T follicular helper cell (primary cell): ENCODE data around the gene NFATC2.

Source experiments
- DNase-seq: peaks from one replicate; pipeline ENCODE4 v3.0.0-alpha.2; 2020; ENCODE audit warnings: low read depth

The NFATC2 gene

DNA sequence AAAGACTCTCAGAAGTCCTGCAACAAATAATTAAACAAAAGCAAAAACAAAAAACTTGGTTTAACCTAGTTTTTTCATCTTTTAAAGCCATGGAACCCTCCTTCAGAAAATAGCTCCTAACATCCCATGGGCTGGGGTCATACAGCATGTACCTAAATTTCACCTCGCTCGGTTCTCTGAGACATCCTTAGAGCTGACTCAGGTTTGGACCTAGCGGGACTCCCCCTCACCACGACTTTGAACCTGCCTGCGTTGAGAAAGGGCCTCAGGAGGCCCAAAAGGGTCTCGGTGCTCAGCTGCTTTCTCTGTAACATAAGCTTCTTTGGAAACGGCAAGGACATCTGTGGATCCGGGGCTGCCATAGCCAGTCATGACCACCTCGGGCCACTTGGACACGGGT lies 112.8 kb downstream of the NFATC2 start:
- no peak for DNase-seq

DNA sequence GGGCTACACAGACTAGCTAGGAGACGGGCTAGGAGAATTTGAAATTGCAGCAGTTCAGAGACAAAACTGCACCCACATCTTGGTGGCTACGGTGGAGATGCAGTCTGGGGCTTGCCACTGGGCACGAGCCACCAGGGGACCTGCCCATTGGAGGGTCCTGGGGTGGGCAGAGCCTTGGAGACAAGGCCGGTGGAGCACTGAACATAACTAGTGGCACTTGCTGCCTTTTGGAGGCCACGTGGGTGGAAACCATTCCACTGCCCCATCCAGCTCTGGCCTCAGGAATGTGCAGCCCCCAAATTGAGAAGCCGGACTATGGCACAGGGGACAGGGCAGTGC lies 113.4 kb downstream of the NFATC2 start:
- no peak for DNase-seq

DNA sequence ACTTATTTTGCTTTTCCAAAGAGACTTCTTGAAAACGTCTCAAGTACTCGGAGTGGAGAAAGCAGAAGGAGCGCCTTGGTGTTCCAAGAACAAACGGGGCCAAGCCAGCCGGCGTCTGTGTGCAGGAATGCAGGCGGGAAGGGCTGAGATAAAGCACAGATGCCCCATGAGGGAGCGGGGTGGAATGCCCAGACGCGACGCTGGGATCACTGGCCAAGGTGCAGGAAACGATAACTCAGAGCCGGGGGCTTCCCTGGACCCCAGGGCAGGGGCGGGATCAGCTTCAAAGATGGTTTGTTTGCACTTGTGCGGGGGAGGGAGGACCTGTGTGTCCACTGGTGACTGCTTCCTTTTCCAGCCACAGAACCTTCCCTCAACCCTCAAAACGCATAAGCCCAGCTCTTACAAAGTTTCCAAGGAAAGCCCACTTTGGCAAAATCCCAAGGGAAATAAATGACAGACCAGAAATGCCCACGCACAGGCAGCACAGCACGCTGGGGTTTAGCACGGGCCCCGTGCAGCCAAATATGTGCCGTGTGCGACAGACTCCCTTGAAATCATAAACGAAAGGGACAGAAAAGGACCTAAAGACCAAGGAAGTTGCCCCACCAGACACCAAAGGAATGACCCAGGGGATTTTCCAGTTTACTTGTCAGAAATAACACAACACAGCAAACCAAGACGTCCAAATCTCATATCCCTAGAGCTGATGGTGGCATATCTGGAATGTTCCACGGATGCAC lies 113.9 kb downstream of the NFATC2 start:
- no peak for DNase-seq

DNA sequence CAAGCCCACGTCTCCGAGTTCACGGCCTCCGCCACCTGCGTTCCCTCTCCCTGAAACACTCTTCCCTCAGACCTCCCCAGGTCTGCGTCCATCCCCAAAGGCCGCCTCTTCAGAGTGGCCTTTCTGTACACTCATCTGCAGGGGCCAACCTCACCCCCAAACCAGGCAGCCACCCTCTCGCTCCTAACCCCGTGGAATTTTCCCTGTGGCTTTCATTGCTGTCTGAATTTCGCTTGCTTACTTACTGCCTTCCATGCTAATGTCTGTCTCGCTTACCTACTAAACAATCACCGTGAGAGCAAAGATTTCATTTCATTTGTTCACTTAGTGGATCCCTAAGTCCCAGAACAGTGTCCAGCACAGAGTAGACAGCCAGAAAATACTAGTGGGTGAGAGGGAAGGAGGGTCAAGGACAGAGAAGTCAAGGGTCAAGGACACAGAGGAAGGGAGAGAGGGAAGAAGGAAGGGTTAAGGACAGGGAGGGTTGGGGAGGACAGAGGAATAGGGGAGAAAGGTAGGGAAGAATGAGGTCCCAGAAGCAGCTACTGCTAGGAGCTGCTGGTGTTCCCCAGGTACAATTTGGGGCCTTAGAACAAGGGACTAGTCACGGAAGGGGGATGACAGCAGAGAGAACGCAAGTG lies 114.7 kb downstream of the NFATC2 start:
- no peak for DNase-seq

DNA sequence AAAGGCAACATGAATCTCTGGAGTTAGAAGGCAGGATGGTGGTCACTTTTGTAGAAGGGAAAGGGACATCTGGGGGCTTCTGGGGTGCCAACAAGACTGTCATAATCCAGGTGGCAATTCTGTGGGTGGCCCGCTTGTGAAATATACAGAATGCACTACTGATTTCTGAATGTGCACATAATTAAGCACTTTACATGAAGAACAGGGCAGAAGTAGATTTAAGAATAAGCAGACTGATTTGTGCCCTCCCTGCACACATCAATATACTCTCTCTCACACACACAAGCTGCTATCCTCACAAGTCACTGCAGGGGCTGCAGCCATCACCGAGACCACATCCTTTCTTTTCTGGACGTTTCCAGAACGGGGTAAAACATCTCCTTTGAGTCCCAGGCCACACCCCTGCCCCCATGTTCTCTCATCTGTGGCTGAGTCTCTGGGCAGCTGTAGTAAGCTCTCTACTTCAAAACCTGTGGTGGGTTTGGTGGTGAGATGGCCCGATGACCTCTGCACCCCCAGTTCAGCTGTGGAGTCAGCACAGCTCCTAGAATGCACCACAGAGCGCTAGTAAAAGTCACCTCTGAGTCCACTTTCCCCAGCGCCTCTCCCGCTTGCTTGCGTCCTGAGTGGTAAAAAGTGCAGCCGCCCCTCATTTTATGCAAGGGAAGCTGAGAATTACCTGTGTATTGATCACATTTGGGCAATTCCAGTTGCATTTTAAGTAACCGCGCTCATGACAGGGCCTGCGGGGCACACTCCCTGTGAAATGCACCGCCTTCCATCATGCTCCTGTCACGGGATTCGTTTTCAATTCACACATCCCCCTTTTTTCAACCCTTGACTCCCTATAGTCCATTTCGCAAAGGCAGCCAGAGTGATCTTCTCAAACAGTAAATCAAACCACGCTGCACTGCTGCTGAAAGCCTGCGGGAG lies 115.5 kb downstream of the NFATC2 start:
- no peak for DNase-seq

DNA sequence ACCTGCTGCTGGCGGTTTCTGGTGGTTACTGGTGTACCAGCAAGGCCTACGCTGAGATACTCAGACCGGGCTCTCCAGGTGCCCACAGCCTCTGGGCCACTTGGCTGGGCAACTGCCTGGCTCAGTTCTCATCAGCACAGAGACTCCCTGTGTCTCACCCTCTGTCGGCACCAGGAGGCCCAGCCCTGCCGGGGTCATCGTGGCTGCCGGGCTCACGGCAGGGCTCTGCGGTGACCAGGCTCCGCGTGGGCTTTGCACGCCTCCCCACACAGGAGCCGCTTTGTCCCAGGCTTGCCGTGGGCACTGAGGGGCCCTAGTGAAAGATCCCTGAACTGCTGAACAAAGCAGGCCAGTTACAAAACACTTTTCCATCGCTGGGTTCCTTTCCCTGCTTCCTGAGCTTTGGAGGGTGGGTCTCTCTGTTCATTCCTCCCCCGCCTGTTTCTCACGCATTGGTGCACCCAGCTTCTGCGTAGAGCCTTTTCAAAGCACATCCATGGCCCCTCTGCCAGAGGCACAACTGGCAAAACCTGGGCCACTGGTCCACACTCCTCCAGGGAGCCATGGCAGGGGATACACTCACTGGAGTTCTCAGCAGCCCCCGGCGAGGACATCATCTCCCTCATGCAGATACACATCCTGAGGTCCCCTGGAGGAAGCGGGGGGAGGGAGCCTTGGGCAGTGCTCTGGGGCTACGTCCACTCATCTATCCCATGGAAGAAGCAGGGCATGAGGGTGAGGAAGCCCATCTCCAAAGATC lies 117.0 kb downstream of the NFATC2 start:
- no peak for DNase-seq

DNA sequence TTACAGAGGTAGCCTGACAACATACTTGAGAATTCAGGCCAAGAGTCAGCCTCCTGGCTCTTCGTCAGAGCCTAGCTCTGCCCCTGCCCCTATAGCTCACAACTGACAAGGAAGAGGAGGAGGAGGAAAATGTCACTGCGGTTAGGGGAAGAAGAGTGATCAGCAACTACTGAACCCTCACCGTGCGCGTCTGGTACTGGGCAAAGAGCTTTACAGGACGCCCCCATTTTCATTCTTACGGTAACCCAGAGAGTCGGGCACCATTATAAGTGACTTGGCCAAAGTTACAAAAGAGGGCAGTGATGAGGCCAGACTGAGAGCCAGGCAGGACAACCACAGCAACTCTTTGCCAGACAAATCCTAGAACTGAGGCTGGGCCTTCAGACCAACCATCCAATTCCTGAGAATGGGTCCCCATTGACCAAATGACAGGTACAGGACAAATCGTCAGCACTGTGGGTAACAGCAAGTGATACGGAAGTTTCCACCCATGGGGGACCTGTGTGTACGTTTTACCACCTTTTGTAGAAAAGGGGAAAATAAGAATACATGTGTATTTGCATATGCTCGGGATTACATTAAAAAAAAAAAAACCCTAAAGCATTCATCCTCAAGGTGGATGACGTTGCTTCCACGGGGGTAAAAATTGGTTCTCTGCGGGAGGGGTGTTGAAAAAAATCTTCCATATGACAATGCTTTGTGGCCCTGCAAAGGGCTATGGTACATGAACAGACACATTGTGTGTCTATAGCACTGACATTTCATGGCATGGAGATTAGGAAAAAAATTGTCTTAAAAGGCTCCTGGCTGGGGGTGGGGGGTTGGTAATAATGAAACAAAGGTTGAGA lies 118.0 kb downstream of the NFATC2 start:
- DNase-seq: no peak

DNA sequence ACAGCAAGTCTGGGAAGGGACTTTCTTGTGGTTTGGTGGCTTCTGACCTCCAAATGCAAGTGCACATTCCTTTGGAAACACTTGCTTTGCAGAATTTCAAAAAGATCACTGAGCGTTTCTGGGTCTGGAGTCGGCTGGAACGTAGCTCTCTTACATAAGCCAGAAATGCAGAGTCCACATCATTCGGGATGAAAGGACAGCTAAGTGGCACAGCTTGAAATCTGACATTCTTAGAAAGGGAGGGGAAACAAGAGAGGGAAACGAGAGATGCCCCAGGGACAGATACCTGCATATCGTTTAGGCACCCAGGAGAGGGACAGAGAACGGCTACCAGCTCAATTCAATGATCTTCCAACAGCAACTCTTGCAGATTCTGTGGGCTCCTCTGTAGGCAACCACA lies 118.7 kb downstream of the NFATC2 start:
- DNase-seq: no peak

DNA sequence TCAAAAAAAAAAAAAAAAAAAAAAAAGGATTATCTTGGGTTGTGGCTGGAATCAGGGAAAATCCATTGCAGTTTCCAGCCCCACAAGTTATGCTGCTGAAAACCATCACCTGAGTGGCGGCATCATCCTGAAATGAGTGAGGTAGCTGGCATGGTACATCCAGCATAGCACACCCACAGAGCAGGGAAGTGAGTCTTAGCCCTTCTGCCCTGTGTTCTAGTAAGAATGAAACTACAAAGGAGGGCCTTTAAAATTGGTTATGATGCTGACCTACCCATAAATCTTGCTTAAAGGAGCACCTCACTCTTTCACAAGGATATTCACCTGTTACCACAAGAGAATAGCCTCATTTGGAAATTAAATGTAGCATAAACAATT lies 119.2 kb downstream of the NFATC2 start:
- no peak for DNase-seq

DNA sequence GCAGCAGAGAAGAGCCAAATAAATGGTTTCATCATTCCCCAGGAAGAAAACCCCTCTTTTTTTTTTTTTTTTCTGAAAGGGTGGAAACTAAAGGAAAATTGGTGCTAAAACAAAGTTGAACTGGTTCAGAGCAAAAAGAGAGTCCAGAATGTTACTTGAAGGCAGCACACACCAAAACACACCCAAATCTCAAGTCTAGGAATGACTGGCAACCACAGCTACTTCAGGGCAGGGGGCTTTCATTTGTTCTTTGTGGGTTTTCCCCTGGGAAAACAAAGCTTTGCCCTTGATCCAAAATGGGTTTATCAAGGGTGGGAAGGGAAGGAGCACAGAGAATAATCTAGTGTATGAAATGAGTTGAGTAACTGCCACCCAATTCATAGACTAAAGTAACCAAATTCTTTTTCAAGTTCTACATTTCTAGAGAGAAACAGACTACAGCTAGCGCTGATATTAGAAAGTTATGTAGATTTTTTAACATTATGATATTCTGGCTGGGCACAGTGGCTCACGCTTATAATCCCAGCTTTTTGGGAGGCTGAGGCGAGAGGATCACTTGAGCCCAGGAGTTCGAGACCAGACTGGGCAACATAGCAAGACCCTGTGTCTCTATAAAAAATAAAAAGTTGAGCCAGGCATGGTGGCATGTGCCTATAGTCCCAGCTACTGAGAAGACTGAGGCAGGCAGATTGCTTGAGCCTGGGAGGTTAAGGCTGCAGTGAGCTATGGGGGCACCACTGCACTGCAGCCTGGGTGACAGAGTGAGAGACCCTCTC lies 119.8 kb downstream of the NFATC2 start:
- no peak for DNase-seq

DNA sequence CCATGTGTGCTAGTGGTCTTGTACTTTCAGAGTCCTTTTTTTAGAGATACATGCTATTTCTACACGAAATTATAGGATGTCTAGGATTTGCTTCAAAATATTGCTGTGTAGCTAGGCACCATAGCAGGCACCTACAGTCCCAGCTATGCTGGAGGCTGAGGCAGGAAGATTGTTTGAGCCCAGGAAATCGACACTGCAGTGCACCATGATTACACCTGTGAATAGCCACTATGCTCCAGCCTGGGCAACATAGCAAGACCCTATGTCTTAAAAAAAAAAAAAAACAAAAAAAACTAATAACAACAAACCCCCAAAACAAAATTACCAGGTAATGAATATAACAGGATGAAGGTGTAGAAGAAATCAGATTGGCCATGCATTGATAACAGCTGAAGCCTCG lies 121.7 kb downstream of the NFATC2 start:
- no peak for DNase-seq

DNA sequence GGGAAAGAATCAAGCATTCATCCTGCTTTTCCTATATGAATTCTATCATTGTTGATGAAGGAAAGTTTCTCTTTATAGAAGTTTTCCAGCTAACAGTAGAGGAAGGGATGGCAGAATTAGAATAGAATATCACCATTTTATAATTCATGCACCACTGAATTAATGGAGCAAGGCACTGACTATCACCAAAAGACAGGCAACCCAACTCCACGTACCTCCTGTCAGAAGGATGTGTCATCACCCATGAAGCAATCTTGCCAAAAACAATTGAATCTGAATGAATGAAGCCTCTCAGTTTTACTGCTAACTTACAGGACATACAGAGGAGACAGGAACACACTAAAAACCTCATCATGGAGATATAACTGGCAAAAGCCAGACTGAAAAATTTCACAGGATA lies 122.4 kb downstream of the NFATC2 start:
- DNase-seq: no peak

DNA sequence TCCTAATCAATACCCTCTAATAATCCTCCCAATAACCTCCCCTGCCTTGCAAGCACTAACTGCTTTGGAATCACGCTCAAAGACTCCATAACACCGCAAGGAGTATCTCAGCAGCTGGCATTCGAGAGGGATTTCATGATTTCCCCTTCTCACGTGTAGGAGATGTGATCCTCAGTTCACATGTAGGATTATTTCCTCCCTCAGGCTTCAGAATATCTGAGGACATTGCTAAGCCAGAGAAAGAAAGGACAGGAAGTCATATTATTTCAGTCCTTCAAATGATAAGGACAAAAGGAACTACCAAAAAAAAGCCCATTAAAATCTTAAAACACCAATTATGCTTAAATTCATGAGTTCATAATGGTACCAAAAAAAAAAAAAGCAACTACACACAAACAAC lies 122.9 kb downstream of the NFATC2 start:
- no peak for DNase-seq

DNA sequence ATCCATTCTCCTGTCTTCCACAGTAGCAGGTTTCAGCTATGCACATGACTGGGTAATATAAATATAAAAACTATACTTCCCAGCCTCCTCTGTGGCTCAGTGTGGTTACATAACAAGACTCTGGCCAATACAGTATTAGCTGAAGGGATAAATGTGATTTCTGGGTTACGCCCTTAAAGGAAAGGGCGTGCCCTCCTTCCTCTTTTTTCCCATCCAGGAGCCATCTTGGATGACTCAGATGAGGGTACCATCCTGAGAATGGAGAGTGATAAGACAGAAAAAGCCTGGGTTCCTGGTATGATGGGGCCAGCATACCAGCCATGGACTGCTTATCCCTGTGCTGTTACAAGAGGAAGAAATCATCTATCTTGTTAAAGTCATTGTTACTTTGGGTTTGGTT lies 123.3 kb downstream of the NFATC2 start:
- no peak for DNase-seq

DNA sequence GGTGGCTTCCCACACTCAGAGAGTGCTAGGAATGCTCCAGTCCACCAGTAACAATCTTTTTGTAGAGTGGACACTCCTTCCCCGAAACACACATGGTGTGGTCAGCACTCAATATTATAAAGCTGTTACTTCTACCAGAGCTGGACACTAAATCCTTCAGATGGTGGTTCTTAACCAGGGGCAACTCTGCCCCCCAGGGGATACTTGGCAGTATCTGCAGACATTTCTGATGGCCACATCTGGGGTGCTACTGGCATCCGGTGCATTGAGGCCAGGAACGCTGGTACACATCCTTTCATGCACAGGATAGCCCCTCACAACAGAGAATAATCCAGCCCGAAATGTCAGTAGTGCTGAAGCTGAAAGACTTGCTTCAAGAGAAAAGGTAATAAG lies 124.4 kb downstream of the NFATC2 start:
- no peak for DNase-seq

DNA sequence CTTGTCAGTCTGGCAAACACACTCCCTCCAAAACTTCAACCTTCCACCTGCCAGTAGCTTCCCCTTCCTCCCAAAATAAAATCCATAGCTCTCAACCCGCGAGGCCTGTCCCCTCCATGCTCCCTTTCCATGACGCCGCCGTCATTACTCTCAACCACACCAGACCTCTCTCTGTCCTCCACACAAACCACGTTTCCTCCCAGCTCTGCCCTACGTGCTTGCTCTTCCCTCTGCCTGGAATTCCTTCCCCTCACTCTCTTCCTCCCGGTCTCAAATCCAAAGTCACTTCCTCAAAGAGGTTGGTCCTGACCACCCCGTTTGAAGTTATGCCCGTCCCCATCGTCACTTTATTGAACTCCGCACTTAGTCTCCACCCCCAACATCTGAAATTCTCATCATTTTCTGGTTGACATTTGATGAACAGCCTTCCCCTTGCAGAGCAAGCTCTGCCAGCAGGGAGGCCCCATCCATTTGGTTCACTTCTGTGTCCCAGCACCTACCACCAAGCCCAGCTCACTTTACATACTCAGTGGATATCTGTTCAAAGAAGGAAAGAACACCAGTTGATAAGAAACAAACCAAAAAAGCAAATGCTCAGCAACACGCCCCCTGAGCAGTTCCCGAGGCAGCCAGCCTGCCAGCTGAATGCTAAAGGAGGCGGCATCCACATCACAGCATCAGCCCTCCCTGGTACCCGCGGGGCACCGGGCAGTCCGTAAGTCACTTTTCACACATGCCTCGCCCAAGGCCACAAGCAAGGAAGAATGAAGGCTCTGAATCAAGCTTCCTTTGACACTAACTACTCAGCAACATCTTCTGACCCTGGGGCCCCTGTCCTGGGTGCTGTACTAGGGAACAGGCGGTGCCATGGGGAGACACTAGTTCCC lies 125.0 kb downstream of the NFATC2 start:
- DNase-seq: no peak

DNA sequence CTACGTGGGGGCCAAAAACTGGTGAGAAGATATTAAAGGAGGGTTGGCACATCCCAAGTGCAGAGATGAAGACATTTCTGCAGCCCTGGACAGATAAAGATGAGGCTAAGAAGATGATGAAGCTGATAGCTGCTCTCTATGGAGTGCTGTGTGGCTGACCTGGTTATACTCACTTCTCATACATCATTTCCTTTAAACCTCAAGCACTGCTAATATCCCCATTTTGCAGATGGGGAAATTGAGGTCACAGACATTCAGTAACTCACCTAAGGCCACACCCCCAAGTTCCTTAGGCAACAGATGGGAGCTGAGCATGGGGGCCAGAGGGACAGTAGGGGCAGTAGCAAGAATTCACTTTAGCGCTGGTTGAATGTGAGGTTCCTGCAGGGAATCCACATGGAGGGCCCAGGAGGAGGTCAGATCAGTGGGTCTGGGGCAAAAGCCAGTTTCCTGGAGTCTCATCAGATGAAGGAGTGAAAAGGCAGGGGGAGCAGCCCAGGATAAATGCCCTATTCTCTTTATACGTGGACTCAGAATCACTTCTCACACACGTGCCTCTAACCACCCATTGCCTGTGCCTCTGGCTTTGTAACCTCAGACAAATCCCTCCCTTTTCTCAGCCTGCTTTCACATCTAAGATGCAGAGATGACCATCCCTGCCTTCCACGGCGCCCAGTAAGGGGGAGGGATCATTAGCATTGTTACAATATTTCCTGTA lies 125.8 kb downstream of the NFATC2 start:
- DNase-seq: no peak

DNA sequence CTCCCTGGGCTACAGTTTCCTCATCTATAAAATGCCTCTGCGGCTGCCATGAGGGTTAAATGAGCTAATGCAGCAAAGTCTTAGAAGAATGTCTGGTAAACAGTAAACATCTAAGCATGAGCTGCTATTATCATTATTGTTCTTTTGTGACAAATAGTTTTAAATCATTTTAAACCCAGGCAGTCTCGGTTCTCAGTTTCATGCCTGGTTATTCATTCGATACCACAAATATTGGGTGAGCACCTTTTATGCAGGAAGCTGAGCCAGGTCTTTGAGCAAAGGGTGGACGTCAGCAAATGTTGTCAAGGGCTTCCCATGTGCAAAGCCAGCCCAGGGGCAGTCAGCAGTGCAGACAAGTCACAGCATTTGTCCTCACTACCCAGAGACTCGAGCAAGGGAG lies 128.7 kb downstream of the NFATC2 start:
- no peak for DNase-seq

DNA sequence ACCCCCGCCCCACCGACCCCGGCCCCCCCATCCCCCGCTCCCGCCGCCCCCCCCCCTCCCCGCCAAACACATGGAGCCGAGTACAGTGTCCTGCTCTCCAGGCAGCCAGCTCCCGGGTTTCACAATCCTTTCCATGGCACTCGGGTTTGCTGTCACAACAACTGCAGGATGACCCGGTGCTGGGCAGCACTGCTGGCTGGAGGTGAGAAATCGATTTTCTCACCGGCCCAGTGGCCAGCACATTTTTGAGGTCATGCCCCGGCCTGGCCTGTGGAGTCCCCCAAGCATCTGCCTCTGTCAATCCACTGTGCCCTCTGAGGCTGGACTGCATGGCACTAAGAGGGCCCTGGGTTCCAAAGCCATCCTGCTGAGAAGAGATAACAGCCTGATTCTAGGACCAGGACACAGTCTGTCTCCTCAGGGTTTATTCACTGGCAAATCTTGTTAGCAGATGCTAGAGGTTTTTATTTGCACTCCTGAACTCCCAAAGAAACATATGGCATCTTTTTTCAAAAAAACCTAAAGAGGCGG lies 129.5 kb downstream of the NFATC2 start:
- DNase-seq: no peak
